ENCODE measurements around the gene SYNE3.

The SYNE3 gene

DNA sequence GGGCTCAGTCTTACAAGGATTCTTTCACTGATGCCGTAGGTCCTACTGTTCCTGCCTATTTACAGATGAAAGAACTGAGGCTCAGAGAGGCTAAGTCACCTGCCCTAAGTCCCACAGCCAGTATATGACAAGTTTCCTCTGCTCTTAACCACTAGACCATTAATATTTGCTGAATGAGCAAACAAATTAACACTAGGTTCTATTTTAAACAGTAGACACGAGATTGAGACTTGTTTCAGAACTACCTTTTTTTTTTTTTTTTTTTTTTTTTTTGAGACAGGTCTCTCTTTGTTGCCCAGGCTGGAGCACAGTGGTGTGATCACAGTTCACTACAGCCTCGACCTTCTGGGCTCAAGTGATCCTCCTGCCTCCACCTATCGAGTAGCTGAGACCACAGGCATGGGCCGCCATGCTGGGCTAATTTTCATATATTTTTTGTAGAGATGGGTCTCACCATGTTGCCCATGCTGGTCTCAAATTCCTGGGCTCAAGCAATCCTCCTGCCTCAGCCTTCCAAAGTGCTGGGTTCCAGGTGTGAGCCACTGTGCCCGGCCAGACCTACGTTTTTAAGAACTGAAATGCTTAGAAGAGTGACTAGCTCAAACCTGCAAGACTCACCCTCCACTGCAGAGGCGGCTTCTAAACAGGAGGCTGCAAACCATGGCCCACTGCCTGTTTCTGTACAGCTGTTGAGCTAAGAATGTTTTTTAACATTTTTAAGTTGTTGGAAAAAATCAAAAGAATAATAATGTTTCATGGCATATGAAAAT lies 12.9 kb downstream of the SYNE3 start:
- DNase-seq: no peak

GRCh38 chr14:95502381-95502950 lies 14.0 kb downstream of the SYNE3 start:
- no peak for DNase-seq

- DNase-seq: no peak
Measured at GRCh38 chr14:95500772-95501401, 15.6 kb downstream of the SYNE3 start.

DNA sequence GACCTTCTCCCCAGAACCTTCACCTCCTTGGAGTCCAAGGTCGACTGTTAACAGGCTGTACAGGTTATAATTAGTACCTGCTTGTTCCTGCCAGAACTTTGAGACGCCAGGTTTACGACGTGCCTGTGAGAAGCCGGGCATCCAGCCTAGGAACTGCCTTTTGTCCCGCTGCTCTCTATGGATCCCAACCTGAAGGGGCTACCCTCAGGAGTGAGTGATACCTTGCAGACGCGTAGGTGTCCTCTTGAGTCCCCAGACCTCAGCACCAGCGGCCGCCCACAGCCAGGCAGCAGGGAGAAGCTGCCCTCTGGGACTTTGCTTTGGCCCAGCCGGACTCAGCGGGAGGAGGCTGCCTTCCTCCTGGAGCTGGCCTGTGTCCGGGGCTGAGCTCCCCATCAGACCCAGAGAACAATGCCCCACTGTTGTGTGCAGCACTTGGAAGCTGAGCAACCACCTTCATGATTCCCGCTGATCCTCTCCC lies 16.2 kb downstream of the SYNE3 start:
- no peak for DNase-seq

DNA sequence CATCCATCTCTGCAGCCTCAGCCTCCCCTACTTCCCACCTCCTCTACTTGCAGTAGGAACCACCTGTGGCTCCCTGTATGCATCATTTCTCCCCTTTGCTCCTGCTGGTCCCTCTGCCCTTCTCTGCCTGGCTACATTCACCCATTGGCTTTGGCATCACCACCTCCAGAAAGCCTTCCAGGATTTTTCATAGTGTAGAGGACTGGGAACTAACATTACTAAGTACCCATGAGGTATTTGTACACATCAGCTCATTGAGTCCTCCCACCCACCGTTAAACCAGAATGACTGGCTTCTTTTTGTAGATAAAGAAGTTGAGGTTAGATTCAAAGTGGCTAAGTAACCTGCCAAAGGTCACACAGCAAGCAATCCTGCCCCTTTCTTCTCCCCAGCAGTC lies 17.1 kb downstream of the SYNE3 start:
- no peak for DNase-seq

- no peak for DNase-seq
Measured at GRCh38 chr14:95498622-95499353, 17.7 kb downstream of the SYNE3 start.

DNA sequence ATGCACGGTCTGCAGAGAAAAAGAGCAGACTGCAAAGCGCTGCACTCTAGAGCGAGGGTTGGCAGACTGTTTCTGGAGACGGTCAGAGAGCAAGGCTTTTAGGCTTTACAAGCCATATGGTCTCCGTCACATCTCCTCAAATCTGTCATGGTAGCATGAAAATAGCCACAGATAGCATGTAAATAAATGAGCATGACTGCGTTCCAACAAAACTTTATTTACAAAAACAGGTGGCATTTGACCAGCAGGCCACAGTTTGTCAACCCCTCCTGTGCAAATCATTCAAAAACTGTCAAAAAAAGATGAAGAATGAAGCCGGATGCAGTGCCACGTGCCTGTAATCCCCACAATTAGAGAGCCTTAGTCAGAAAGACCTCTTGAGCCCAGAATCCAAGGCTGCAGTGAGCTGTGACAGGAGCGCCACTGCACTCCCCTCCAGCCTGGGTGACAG lies 18.9 kb downstream of the SYNE3 start:
- no peak for DNase-seq

DNA sequence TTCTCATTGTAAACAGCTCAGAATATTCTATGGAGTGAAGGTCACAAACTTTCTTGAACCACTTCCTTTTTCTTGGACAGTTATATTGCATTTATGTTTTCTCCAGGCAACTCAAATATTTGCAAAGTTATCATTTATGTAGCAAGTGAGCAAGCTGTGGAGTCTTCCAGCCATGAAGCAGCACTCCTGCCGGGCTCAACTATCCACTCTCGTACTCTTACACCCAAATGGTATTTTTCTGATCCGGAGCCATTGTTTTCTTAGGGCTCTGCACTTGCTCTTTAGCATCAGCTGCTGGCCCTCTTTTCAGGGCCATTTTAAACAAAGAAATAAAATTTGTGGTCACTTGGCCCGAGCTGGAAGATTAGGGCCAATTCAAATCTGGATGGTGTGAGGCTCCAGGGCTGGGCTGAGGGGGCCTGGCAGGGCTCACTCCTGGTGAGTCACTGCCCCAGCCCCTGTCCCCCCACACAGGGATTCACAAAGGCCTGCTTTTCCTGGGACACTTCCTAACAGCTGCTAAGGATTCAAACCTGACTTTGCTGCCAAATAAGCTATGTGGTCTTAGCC lies 19.7 kb downstream of the SYNE3 start:
- DNase-seq: peak; percentile 82

- DNase-seq: peak; percentile 89
Measured at GRCh38 chr14:95496111-95496681, 20.3 kb downstream of the SYNE3 start.

GRCh38 chr14:95495538-95496025 lies 20.9 kb downstream of the SYNE3 start:
- DNase-seq: no peak

- no peak for DNase-seq
Measured at GRCh38 chr14:95495076-95495475, 21.4 kb downstream of the SYNE3 start.

DNA sequence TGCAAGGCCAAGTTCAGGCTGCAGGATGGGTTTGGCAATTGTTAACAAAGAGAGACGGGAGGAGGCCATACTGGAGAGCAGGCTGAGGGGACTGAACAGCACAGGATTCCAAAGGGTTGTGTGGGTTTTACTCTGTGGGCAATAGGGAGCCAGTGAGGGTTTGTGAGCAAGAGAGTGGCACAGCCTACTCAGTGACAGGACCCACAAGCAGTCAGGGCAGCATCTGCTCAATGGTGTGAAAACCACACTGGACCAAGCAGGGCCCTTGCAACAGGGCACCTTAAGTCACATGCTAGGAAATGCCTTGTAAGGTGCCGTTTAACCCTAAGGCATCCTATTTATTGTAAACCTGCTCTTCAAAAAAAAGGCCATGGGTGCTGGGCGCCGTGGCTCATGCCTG lies 22.0 kb downstream of the SYNE3 start:
- DNase-seq: no peak

DNA sequence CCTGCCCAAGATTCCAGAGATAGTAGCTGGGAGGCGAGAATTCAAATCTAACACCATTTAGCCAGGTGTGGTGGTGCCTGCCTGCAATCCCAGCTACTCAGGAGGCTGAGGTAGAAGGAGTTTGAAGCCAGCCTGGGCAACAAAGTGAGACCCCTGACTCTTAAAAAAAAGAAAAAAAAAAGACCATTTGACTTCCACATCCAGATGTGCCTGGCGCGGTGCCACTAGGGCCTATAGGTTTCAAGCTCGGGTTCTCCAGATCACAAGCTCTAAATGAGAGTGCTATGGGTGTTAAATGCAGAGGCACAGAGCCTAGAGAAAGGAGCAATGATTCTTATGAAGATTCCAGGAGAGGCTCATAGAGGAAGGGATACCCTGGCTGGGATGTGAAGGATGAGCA lies 22.5 kb downstream of the SYNE3 start:
- no peak for DNase-seq

GRCh38 chr14:95493503-95493902 lies 22.9 kb downstream of the SYNE3 start:
- no peak for DNase-seq

GRCh38 chr14:95491936-95492608 lies 24.4 kb downstream of the SYNE3 start:
- no peak for DNase-seq

DNA sequence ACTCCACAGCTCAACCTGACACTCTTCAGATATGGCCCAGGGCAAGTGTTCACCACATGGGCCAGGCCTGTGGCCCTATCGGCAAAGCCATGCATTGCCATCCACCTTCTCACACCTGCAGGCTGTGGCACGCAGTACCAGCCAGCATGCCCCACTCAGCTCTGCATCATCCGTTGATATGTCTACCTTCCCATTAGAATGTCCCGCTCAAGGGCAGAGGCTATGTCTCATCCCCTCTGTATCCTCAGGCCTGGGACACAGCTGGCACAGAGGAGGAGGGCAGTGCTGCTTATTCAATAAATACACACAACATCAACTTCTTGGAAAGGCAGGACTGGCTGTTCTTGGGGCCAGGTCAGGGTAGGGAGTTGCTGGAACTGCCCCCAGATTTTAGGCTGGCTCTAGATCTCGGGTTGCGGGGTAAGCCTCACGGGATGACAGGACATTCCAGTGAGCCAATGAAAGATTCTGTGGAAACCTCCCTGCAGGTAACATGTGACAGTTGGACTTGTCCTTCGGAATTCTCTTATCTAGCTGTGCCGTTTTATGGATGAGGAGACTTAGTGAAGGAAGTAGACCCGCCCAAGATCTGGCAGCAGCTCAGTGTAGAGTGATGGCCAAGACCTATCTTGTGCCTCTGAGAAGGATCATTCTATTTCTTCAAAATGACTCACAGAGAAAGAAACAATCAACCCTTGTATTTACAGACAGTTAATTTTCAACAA lies 25.6 kb downstream of the SYNE3 start:
- DNase-seq: no peak

DNA sequence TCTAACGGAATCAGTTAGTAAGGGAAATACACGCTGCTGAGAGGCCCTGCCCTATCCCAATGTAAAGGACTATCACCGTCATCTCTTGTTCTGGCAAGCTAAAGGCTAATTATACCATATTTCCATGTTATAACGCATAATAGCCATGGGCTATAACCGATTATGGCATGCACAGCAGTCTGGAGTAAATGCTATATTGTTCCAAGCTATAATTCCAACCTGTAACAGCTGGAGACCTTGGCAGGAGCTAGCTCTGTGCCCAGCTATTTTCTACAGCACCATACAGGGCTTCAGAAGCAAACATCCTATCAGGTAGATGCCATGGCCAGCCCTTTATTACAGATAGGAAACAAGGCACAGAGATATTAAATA lies 26.3 kb downstream of the SYNE3 start:
- DNase-seq: no peak

- DNase-seq: no peak
Measured at GRCh38 chr14:95489214-95490137, 27.0 kb downstream of the SYNE3 start.

GRCh38 chr14:95488376-95489213 lies 27.9 kb downstream of the SYNE3 start:
- DNase-seq: no peak
